GM23338 (cell line): ENCODE data around the gene PPIA. TPM values are rescaled to one million over a fixed set of nuclear protein-coding genes. Genes with fewer than 3 reads are reported as not detected.
"Not testable (repeated sequence)": the region's sequence is repeated elsewhere in the genome, so short reads cannot be mapped to it uniquely, and the experiment has no call there.

Experiments used
- ATAC-seq: fragments of 200-7000 bp; cut with Tn5 transposase; 3 replicates; pipeline ENCODE4 v1.9.1; 2020
- DNase-seq: peaks from one replicate; pipeline ENCODE4 v3.0.0-alpha.2; 2015; ENCODE audit warnings: low spot score
- H2AFZ ChIP-seq: fragments of 200-600 bp; sonication (generic); 2 replicates; pipeline ENCODE4 v1.8.0; 2016; ENCODE audit warnings: antibody characterized with exemption, mild to moderate bottlenecking, moderate library complexity
- H3F3A ChIP-seq: fragments of 200-600 bp; sonication (generic); replicated peaks from 2 replicates; pipeline ENCODE4 v1.8.0; 2017; ENCODE audit warnings: antibody characterized with exemption, mixed run types, low read depth
- H3K27ac ChIP-seq: fragments of 200-600 bp; sonication (generic); 2 replicates; pipeline ENCODE4 v1.6.1; 2016; ENCODE audit warnings: low read depth
- H3K27me3 ChIP-seq: fragments of 200-600 bp; sonication (generic); 2 replicates; pipeline ENCODE4 v1.8.0; 2016; ENCODE audit warnings: mild to moderate bottlenecking, mixed run types, moderate library complexity; ENCODE audit not compliant: insufficient read depth
- H3K36me3 ChIP-seq: fragments of 200-600 bp; sonication (generic); 2 replicates; pipeline ENCODE4 v1.8.0; 2016; ENCODE audit warnings: mild to moderate bottlenecking; ENCODE audit not compliant: insufficient read depth
- H3K4me1 ChIP-seq: fragments of 200-600 bp; sonication (generic); 2 replicates; pipeline ENCODE4 v1.8.0; 2016; ENCODE audit warnings: mild to moderate bottlenecking, moderate library complexity; ENCODE audit not compliant: insufficient read depth
- H3K4me2 ChIP-seq: fragments of 200-600 bp; sonication (generic); 2 replicates; pipeline ENCODE4 v1.7.1; 2017; ENCODE audit warnings: mixed run types
- H3K4me3 ChIP-seq: fragments of 200-600 bp; sonication (generic); 2 replicates; pipeline ENCODE4 v1.6.1; 2016; ENCODE audit warnings: mixed run types
- H3K79me2 ChIP-seq: fragments of 200-600 bp; sonication (generic); replicated peaks from 2 replicates; pipeline ENCODE4 v1.8.0; 2017; ENCODE audit warnings: mild to moderate bottlenecking; ENCODE audit not compliant: insufficient read depth
- H3K9me2 ChIP-seq: fragments of 200-600 bp; sonication (generic); 2 replicates; pipeline ENCODE4 v1.8.0; 2017; ENCODE audit not compliant: insufficient read depth
- H4K20me1 ChIP-seq: fragments of 200-600 bp; sonication (generic); replicated peaks from 2 replicates; pipeline ENCODE4 v1.8.0; 2017; ENCODE audit warnings: mild to moderate bottlenecking; ENCODE audit not compliant: insufficient read depth
- H3K27ac Mint-ChIP-seq: 2 replicates; pipeline ENCODE4 v1.8.0; 2020; ENCODE audit warnings: inconsistent platforms, mild to moderate bottlenecking, moderate library complexity, mixed read lengths
- H3K27me3 Mint-ChIP-seq: 3 replicates; pipeline ENCODE4 v1.8.0; 2022; ENCODE audit warnings: low read depth, mild to moderate bottlenecking, moderate library complexity, mixed read lengths, inconsistent platforms; ENCODE audit not compliant: insufficient read depth, poor library complexity
- H3K36me3 Mint-ChIP-seq: 3 replicates; pipeline ENCODE4 v1.8.0; 2021; ENCODE audit warnings: low read depth, mild to moderate bottlenecking, inconsistent platforms, moderate library complexity, mixed read lengths
- H3K4me1 Mint-ChIP-seq: 3 replicates; pipeline ENCODE4 v1.8.0; 2020; ENCODE audit warnings: mild to moderate bottlenecking, inconsistent platforms, mixed read lengths
- H3K4me3 Mint-ChIP-seq: 3 replicates; pipeline ENCODE4 v1.8.0; 2021; ENCODE audit warnings: moderate library complexity, mild to moderate bottlenecking, inconsistent platforms, mixed read lengths
- H3K9me3 Mint-ChIP-seq: 3 replicates; pipeline ENCODE4 v1.8.0; 2020; ENCODE audit warnings: moderate library complexity, mild to moderate bottlenecking, inconsistent platforms, mixed read lengths
- CREB1 ChIP-seq: fragments of 250-450 bp; sonication (Bioruptor Pico); IDR thresholded peaks from 2 replicates; pipeline ENCODE4 v1.5.0; 2020; ENCODE audit warnings: low read depth, mild to moderate bottlenecking, moderate library complexity
- EZH2 ChIP-seq: fragments of 200-600 bp; sonication (generic); IDR thresholded peaks from one replicate; pipeline ENCODE4 v1.8.0; 2017; ENCODE audit warnings: antibody characterized with exemption, mild to moderate bottlenecking, low read depth; ENCODE audit not compliant: unreplicated experiment
- STAT1 ChIP-seq: IDR thresholded peaks from one replicate; pipeline ENCODE4 v1.6.1; 2016; ENCODE audit warnings: antibody characterized with exemption; ENCODE audit not compliant: unreplicated experiment
- polyA plus RNA-seq: library from polyadenylated mRNA; unstranded; fragments of >200 nt; fragmentation: Nextera tagmentation; extraction: Ambion mirVana; gene quantifications from 2 replicates; pipeline ENCODE4 v1.2.1, GENCODE V29; 2016
- total RNA-seq: library from RNA; depleted of rRNA; stranded (reverse); fragments of >200 nt; shearing (Covaris generic); gene quantifications from 2 replicates; pipeline ENCODE4 v1.2.3, GENCODE V29; 2014
- TF ChIP-seq, protein P1 (sequence below): fragments of 250-450 bp; sonication (Bioruptor Pico); IDR thresholded peaks from 2 replicates; pipeline ENCODE4 v1.5.0; 2020; ENCODE audit warnings: mild to moderate bottlenecking, moderate library complexity
- TF ChIP-seq, protein P2 (sequence below), 2 experiments: fragments of 200-600 bp in 1 of 2; sonication (generic) in 1 of 2; conservative IDR thresholded peaks; 2 replicates each; pipeline versions ENCODE4 v1.5.1 to v1.6.1; 2016 to 2017; ENCODE audit warnings: antibody characterized with exemption in 2 of 2, low read depth in 2 of 2, mild to moderate bottlenecking in 2 of 2, moderate library complexity in 1 of 2

Gene PPIA
- total and polyA plus RNA-seq, 2 experiments from 2014 or later: 4,367 to 6,524 TPM

DNA sequence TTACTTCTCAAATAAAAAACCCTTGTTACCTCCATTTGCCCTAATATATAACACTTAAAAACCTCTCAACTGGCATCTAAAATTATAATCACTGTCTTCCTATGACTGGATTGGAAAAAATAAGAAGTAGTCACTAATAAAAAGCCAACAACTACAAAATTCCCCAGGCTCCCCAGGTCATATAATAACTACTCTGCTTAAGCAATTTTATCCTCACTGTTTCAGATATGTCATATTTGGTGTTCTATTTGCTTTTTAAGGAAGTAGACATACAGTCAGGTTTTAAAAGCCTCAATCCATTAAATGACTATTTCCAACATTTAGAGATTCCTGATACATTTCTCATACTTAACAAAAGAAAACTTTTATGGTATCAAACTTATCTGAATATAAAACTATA, 49.0 kb downstream of the PPIA start (continued):
- TF ChIP-seq, protein P1, sequence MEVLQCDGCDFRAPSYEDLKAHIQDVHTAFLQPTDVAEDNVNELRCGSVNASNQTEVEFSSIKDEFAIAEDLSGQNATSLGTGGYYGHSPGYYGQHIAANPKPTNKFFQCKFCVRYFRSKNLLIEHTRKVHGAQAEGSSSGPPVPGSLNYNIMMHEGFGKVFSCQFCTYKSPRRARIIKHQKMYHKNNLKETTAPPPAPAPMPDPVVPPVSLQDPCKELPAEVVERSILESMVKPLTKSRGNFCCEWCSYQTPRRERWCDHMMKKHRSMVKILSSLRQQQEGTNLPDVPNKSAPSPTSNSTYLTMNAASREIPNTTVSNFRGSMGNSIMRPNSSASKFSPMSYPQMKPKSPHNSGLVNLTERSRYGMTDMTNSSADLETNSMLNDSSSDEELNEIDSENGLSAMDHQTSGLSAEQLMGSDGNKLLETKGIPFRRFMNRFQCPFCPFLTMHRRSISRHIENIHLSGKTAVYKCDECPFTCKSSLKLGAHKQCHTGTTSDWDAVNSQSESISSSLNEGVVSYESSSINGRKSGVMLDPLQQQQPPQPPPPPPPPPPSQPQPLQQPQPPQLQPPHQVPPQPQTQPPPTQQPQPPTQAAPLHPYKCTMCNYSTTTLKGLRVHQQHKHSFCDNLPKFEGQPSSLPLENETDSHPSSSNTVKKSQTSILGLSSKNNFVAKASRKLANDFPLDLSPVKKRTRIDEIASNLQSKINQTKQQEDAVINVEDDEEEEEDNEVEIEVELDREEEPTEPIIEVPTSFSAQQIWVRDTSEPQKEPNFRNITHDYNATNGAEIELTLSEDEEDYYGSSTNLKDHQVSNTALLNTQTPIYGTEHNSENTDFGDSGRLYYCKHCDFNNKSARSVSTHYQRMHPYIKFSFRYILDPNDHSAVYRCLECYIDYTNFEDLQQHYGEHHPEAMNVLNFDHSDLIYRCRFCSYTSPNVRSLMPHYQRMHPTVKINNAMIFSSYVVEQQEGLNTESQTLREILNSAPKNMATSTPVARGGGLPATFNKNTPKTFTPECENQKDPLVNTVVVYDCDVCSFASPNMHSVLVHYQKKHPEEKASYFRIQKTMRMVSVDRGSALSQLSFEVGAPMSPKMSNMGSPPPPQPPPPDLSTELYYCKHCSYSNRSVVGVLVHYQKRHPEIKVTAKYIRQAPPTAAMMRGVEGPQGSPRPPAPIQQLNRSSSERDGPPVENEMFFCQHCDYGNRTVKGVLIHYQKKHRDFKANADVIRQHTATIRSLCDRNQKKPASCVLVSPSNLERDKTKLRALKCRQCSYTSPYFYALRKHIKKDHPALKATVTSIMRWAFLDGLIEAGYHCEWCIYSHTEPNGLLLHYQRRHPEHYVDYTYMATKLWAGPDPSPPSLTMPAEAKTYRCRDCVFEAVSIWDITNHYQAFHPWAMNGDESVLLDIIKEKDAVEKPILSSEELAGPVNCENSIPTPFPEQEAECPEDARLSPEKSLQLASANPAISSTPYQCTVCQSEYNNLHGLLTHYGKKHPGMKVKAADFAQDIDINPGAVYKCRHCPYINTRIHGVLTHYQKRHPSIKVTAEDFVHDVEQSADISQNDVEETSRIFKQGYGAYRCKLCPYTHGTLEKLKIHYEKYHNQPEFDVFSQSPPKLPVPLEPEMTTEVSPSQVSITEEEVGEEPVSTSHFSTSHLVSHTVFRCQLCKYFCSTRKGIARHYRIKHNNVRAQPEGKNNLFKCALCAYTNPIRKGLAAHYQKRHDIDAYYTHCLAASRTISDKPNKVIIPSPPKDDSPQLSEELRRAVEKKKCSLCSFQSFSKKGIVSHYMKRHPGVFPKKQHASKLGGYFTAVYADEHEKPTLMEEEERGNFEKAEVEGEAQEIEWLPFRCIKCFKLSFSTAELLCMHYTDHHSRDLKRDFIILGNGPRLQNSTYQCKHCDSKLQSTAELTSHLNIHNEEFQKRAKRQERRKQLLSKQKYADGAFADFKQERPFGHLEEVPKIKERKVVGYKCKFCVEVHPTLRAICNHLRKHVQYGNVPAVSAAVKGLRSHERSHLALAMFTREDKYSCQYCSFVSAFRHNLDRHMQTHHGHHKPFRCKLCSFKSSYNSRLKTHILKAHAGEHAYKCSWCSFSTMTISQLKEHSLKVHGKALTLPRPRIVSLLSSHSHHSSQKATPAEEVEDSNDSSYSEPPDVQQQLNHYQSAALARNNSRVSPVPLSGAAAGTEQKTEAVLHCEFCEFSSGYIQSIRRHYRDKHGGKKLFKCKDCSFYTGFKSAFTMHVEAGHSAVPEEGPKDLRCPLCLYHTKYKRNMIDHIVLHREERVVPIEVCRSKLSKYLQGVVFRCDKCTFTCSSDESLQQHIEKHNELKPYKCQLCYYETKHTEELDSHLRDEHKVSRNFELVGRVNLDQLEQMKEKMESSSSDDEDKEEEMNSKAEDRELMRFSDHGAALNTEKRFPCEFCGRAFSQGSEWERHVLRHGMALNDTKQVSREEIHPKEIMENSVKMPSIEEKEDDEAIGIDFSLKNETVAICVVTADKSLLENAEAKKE (CRISPR knock-in tag): no peak
- TF ChIP-seq STAT1 (no peak), CREB1 (CRISPR knock-in tag) (no peak), EZH2 (no peak)
- TF ChIP-seq, protein P2, sequence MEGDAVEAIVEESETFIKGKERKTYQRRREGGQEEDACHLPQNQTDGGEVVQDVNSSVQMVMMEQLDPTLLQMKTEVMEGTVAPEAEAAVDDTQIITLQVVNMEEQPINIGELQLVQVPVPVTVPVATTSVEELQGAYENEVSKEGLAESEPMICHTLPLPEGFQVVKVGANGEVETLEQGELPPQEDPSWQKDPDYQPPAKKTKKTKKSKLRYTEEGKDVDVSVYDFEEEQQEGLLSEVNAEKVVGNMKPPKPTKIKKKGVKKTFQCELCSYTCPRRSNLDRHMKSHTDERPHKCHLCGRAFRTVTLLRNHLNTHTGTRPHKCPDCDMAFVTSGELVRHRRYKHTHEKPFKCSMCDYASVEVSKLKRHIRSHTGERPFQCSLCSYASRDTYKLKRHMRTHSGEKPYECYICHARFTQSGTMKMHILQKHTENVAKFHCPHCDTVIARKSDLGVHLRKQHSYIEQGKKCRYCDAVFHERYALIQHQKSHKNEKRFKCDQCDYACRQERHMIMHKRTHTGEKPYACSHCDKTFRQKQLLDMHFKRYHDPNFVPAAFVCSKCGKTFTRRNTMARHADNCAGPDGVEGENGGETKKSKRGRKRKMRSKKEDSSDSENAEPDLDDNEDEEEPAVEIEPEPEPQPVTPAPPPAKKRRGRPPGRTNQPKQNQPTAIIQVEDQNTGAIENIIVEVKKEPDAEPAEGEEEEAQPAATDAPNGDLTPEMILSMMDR (conservative IDR thresholded peaks at IDR 0.05; ENCODE audit: low read depth in 2 of 2): no peak

DNA sequence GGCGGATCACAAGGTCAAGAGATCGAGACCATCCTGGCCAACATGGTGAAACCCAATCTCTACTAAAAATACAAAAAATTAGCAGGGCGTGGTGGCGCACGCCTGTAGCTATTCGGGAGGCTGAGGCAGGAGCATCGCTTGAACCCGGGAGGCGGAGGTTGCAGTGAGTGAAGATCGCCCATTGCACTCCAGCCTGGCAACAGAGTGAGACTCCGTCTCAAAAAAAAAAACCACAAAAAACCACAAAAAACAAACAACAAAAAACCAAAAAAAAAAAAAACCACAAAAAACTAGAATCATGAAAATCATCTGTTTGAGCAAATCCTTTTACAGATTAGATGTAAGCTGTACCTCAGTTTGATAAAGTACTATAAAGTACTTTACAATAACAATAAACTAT, 49.9 kb downstream of the PPIA start:
- H3K9me3 Mint-ChIP-seq, H3K27ac Mint-ChIP-seq: not testable (repeated sequence)

More for the DNA sequence above, 49.9 kb downstream of the PPIA start:
- not testable (repeated sequence) for H2AFZ ChIP-seq, H3K4me1 ChIP-seq, H3K27me3 ChIP-seq, DNase-seq, H3K27me3 Mint-ChIP-seq, H3K36me3 ChIP-seq, ATAC-seq, H3K9me2 ChIP-seq, H3K27ac ChIP-seq
- Histone ChIP-seq H3K4me3 (peak overlapping the region; percentile 94), H3K79me2 (peaks cover 68% of the 10 kb centered on the region), H3K4me2 (peak overlapping the region; percentile 89), H4K20me1 (peaks cover 42% of the 10 kb centered on the region), H3F3A (peaks cover 11% of the 10 kb centered on the region)
- Mint-ChIP-seq H3K4me1 (peaks cover 13% of the 10 kb centered on the region), H3K36me3 (peaks cover 16% of the 10 kb centered on the region), H3K4me3 (peak overlapping the region; percentile 95)
